Upper lobe of left lung (tissue), 6 donors: ENCODE data around the gene L3MBTL3. TPM values are rescaled to one million over a fixed set of nuclear protein-coding genes. Genes with fewer than 3 reads are reported as not detected.
"Not testable (repeated sequence)": the region's sequence is repeated elsewhere in the genome, so short reads cannot be mapped to it uniquely, and the experiment has no call there.

Source experiments
- ATAC-seq, 2 donors: fragments of 200-7000 bp; cut with Tn5 transposase; one replicate each; pipeline ENCODE4 v1.9.1; 2022; ENCODE audit warnings: mild to moderate bottlenecking in 2 of 2, moderate library complexity in 2 of 2; ENCODE audit not compliant: low FRiP score in 2 of 2
- DNase-seq, 2 donors: peaks; one replicate each; pipeline ENCODE4 v3.0.0-alpha.2; 2019 to 2020
- H3K27ac ChIP-seq, 4 donors: fragments of 200-600 bp; sonication (generic); one replicate each; pipeline ENCODE4 v1.5.1; 2016 to 2019
- H3K27me3 ChIP-seq, 4 donors: fragments of 200-600 bp; sonication (generic); one replicate each; pipeline ENCODE4 v1.5.1; 2017 to 2019
- H3K36me3 ChIP-seq, 4 donors: fragments of 200-600 bp; sonication (generic); one replicate each; pipeline ENCODE4 v1.5.1; 2016 to 2019
- H3K4me1 ChIP-seq, 4 donors: fragments of 200-600 bp; sonication (generic); one replicate each; pipeline ENCODE4 v1.5.1; 2018 to 2019
- H3K4me3 ChIP-seq, 4 donors: fragments of 200-600 bp; sonication (generic); one replicate each; pipeline ENCODE4 v1.5.1; 2017 to 2019; ENCODE audit warnings: mild to moderate bottlenecking in 2 of 4, moderate library complexity in 1 of 4
- H3K9me3 ChIP-seq, 4 donors: fragments of 200-600 bp; sonication (generic); one replicate each; pipeline ENCODE4 v1.5.1; 2018 to 2019
- CTCF ChIP-seq, 6 experiments: fragments of 450-650 bp in 4 of 6; fragments of 200-600 bp in 2 of 6; sonication (generic) in 2 of 6; IDR thresholded peaks; one replicate each; pipeline ENCODE4 v1.5.1; 2016 to 2019; ENCODE audit warnings: antibody characterized with exemption in 6 of 6
- EP300 ChIP-seq, 4 donors: sonication (generic); formaldehyde crosslinking; IDR thresholded peaks; one replicate each; pipeline ENCODE4 v1.5.1; 2017; ENCODE audit warnings: antibody characterized with exemption in 4 of 4, control low read depth in 2 of 4
- POLR2A ChIP-seq, 4 donors: fragments of 450-650 bp; IDR thresholded peaks; one replicate each; pipeline ENCODE4 v1.5.1; 2016 to 2017; ENCODE audit warnings: antibody characterized with exemption in 4 of 4, mild to moderate bottlenecking in 2 of 4
- POLR2AphosphoS5 ChIP-seq, 2 donors: sonication (generic); formaldehyde crosslinking; IDR thresholded peaks; one replicate each; pipeline ENCODE4 v1.5.1; 2017; ENCODE audit warnings: antibody characterized with exemption in 2 of 2
- WGBS, 2 donors: methylation state at CpG; one replicate each; pipeline ENCODE4 v1.1.5; 2017 to 2018; 5-methylcytosine and 5-hydroxymethylcytosine counted together
- total RNA-seq, 6 donors: library from RNA; depleted of rRNA in 4 of 6; stranded (reverse); fragments of >200 nt in 4 of 6; gene quantifications; one replicate each; pipeline versions ENCODE4 v1.1.0 to v1.2.1, GENCODE V29; 2016 to 2021
- donor health status: DM: no; HTN: no; CAD: no; lungs with moderate emphysema.
- donor health status: DM: no; HTN: yes; CAD: no; lungs with severe emphysema.

Gene L3MBTL3
- total RNA-seq, 6 donors from 2014 or later, result 3.2 to 9.3 (median 6.5) TPM

GRCh38 chr6:130113201-130113710, 94.9 kb downstream of the L3MBTL3 start:
- Histone ChIP-seq H3K4me1 (no peaks in the 10 kb centered on the region), H3K27me3 (no peaks in the 10 kb centered on the region), H3K9me3 (no peaks in the 10 kb centered on the region), H3K36me3 (no peaks in the 10 kb centered on the region), H3K4me3 (no peak overlapping the region), H3K27ac (no peak overlapping the region)
- no peak for TF ChIP-seq EP300 (IDR thresholded peaks at IDR 0.05)
- TF ChIP-seq POLR2AphosphoS5 (IDR thresholded peaks at IDR 0.05), result no peak
- TF ChIP-seq CTCF (IDR thresholded peaks at IDR 0.05), result no peak
- no peak for TF ChIP-seq POLR2A (IDR thresholded peaks at IDR 0.05)
- no peak for DNase-seq
- WGBS, 2 donors, result 83 to 90% methylated on average over 2 of the region's 2 CpGs
- ATAC-seq, result no peak

GRCh38 chr6:130115036-130115435, 96.7 kb downstream of the L3MBTL3 start:
- no peak for ATAC-seq
- no peak overlapping the region for H3K27ac ChIP-seq
- no peaks in the 10 kb centered on the region for H3K27me3 ChIP-seq
- TF ChIP-seq POLR2AphosphoS5 (IDR thresholded peaks at IDR 0.05) (no peak), EP300 (IDR thresholded peaks at IDR 0.05) (no peak), CTCF (IDR thresholded peaks at IDR 0.05) (no peak), POLR2A (IDR thresholded peaks at IDR 0.05) (no peak)
- H3K36me3 ChIP-seq, result no peaks in the 10 kb centered on the region
- H3K4me1 ChIP-seq, result no peaks in the 10 kb centered on the region
- no peaks in the 10 kb centered on the region for H3K9me3 ChIP-seq
- no peak for DNase-seq
- WGBS, 2 donors, result 85 to 87% methylated on average over 6 of the region's 6 CpGs
- no peak overlapping the region for H3K4me3 ChIP-seq

- H3K4me1 ChIP-seq, result no peaks in the 10 kb centered on the region
- H3K27me3 ChIP-seq, result no peaks in the 10 kb centered on the region
- no peaks in the 10 kb centered on the region for H3K9me3 ChIP-seq
- DNase-seq (no peak), ATAC-seq (no peak)
- H3K27ac ChIP-seq, result no peak overlapping the region
- WGBS, 2 donors, result 88 to 91% methylated on average over 4 of the region's 4 CpGs
- no peak overlapping the region for H3K4me3 ChIP-seq
- TF ChIP-seq EP300 (IDR thresholded peaks at IDR 0.05), result no peak
- no peak for TF ChIP-seq POLR2A (IDR thresholded peaks at IDR 0.05)
- no peak for TF ChIP-seq POLR2AphosphoS5 (IDR thresholded peaks at IDR 0.05)
- TF ChIP-seq CTCF (IDR thresholded peaks at IDR 0.05), result no peak
- H3K36me3 ChIP-seq, result no peaks in the 10 kb centered on the region
These were observed 97.9 kb downstream of the L3MBTL3 start for GRCh38 chr6:130116273-130116672.

GRCh38 chr6:130117187-130117701, 98.9 kb downstream of the L3MBTL3 start:
- H3K4me1 ChIP-seq, H3K36me3 ChIP-seq, H3K4me3 ChIP-seq, H3K9me3 ChIP-seq, ATAC-seq, H3K27ac ChIP-seq, H3K27me3 ChIP-seq, DNase-seq: not testable (repeated sequence)
- 98 to 100% methylated on average over 2 to 3 of the region's 4 CpGs for WGBS, 2 donors

GRCh38 chr6:130118236-130118635, 99.9 kb downstream of the L3MBTL3 start:
- TF ChIP-seq POLR2AphosphoS5 (IDR thresholded peaks at IDR 0.05) (no peak), POLR2A (IDR thresholded peaks at IDR 0.05) (no peak), CTCF (IDR thresholded peaks at IDR 0.05) (no peak), EP300 (IDR thresholded peaks at IDR 0.05) (no peak)
- Histone ChIP-seq H3K9me3 (no peaks in the 10 kb centered on the region), H3K27me3 (no peaks in the 10 kb centered on the region), H3K4me3 (no peak overlapping the region), H3K4me1 (no peaks in the 10 kb centered on the region), H3K27ac (no peak overlapping the region), H3K36me3 (no peaks in the 10 kb centered on the region)
- no peak for ATAC-seq
- 93 to 94% methylated on average over 6 of the region's 6 CpGs for WGBS, 2 donors
- DNase-seq, result no peak
